GM19328 (cell line): ENCODE results near the gene PJA1.

ENCODE experiments used
- ATAC-seq: cut with Tn5 transposase; IDR thresholded peaks from one replicate; pipeline ENCODE4 v1.9.1; 2021; ENCODE audit warnings: mild to moderate bottlenecking, moderate library complexity; ENCODE audit not compliant: unreplicated experiment

The PJA1 gene

DNA sequence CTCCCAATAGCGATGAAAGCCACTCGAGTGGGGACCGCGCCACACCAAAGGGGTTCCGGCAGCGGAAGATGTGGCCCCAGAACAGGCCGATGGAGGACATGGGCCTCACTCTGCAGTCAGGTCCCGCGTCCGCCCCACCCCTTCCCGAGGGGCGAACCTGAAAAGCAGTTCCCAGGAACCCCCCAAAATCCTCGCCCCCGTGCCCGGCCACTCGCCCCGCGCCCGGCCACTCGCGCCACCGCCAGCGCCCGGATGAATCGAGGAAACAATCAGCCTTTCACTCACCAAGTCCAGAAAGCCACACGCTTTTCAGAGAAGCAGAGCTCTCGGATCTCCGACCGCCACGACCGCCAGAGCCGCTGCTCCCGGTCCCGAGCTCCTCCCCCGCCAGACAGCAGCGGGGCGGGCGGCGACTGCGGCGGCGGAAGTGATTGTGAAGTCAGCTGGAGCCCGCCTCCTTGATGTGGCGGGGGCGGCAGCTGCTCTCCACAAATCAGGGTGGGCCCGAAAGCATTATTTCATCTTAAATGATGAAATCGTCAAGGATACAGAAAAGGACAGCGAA, at the start of gene PJA1:
Gene PJA1, minus strand, starts transcription at position 367 of the 565 bp plus-strand sequence. CDS start 2,380 bp downstream, outside the sequence.
- peak; percentile 90 for ATAC-seq

DNA sequence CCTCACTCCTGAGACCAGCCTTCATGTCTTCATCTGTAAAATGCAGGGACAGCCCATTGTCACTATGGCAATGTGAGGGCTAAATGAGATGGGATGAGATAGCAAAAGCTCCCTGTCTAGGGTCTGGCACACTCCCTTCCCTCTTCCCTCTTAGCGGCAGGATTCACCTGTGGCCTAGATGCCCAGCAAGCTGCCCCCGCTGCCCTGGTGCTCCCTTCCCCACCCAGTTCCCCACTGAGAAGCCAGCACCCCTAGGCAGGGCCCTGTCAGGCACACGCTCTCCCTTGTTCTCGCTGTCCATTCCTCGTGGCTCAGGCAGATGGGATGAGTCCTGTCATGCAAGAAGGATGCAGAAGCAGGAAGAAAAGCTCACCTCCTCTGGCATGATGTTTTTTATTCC, 49.2 kb upstream of the PJA1 start:
- ATAC-seq: no peak

GRCh38 chrX:69211701-69212100, 46.4 kb upstream of the PJA1 start:
- no peak for ATAC-seq

GRCh38 chrX:69210581-69210980, 45.3 kb upstream of the PJA1 start:
- ATAC-seq: no peak

DNA sequence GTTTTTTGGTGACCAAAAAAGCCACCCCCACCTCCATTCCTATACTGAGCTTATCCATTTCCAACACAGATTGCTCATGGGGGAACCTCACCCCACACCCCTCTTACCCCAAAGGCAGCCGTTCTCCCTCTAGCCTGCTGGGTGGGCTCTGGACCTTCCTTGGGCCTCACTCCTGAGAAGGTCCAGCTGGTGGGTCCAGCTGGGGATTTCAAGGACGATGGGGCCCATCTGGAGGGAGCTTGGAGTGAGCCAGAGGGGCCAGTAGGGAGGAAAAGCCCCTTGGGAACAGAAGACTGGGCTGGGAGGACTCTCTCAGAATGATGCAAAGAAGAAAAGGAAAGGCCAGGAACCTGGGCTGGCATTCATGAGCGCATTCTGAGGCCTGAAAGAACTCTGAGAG, 42.0 kb upstream of the PJA1 start:
- no peak for ATAC-seq

DNA sequence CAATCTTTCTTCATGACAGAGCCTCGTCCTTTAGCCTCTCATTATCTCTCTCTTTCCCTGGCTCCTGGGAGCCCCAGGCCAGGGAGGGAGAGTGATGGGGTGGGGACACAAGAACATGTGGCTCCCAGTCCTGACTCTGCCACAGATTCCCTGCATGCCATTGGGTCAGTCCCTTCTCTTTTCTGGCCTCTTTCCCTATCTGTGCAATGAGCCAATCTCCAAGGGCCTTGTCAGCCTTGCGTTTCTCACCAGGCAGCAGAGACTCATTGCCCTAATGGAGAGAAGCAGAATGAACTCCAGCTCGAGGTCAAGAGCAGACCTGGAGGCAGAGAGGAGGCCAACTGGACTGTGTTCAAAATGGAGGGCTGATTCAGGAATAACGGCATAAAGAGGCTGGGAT, 38.4 kb upstream of the PJA1 start:
- no peak for ATAC-seq

DNA sequence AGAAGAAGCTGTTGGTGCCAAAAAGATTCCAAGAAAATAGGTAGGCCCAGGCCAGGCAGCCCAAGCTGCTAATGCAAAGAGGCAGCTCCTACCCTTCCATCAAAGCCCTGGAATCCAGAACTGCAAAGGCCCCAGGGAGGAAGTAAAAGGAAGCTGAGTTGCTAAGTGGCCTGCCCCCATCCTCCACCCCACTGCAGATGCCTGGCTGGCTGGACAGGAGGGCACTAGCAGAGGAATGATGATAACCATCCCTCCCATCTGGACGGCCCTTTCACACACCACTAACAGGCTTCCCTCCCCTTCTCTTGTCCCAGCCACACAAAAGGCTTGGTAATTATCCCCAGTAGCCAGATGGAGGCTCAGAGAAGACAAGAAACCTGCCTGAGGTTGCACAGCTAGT, 32.4 kb upstream of the PJA1 start:
- no peak for ATAC-seq

GRCh38 chrX:69196666-69197065, 31.4 kb upstream of the PJA1 start:
- ATAC-seq: no peak

GRCh38 chrX:69195810-69196209, 30.6 kb upstream of the PJA1 start:
- no peak for ATAC-seq

- no peak for ATAC-seq
These were observed 29.9 kb upstream of the PJA1 start for GRCh38 chrX:69195192-69195591.

DNA sequence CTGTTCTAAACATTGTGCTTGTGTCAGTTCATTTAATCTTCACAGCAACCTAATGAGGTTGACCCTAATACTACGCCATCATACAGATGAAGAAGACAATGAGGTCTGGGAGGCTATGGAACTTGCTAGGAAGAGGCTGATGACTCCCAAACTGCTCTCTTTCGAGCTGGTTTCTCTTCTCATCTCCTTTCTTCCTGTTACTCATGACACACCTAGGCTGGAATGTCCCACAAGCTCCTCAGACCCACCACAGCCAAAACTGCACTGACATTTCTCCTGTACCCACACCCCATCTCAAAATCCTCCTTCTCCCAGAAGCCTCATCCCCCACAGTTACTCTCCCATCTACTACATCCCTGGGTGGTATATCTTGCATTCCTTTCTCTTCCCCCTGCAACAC, 27.4 kb upstream of the PJA1 start:
- ATAC-seq: no peak

DNA sequence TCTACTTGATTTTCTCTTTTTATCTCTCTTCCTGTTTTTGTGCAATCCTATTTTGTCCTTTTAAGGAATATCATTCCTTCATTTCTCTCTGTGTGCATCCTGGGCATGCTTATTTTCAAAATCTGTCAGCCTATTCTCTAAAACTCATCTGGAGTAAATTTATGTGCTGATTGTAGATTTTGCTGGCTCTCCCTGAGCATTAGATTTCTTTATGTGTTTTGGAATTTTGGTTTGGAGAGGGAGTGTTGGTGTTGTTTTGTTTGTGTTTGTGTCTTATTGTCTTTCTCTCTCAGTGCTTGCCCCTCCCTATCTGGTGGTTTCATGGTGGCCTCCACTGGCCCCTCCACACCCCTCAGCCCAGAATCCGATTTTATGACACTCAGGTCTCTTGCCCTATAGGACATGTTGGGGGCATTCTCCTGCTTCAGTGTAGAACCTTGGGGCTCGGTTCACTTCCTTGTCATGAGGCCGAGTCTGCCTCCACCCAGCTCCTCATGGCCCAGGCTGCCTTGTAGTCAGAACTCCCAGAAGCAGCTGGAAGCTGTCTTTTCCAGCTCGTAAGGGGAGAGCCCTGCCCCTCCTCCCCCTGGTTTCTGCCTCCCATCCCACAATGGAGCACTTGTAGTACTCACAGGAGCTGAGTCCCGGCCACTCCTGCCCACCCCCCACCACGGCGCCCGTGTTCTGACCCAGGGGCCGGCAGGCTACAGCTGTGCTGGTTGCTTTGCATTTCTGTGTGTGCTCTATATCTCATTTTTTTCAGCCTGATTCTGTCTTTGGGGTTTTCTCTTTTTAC, 24.5 kb upstream of the PJA1 start:
- no peak for ATAC-seq

- ATAC-seq: no peak
These were observed 21.4 kb upstream of the PJA1 start for GRCh38 chrX:69186651-69187050.

DNA sequence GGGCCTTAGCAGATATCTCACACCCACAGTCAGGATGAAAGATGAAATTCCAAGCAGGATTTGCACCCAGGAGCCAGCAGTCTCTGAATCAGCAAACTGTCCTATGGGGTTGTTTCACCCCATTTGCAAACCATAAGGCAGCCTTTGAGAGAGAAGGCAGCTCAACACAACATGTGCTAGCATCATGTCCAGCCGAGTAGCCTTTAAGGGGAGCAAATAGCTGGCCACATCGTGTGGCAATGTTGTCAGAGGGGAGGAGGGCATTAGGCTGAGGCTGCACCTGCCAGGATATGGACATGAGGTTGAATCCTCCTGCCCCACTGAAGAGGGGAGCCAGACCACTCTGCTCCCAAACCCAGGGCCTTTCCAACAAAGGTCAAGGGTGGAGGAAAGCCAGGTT, 20.6 kb upstream of the PJA1 start:
- ATAC-seq: no peak

- no peak for ATAC-seq
These were observed 19.9 kb upstream of the PJA1 start for GRCh38 chrX:69185141-69185540.

GRCh38 chrX:69182818-69183380, 17.6 kb upstream of the PJA1 start:
- ATAC-seq: no peak

- ATAC-seq: no peak
These were observed 14.2 kb upstream of the PJA1 start for GRCh38 chrX:69179380-69179911.

- ATAC-seq: no peak
These were observed 13.3 kb upstream of the PJA1 start for GRCh38 chrX:69178592-69178991.

DNA sequence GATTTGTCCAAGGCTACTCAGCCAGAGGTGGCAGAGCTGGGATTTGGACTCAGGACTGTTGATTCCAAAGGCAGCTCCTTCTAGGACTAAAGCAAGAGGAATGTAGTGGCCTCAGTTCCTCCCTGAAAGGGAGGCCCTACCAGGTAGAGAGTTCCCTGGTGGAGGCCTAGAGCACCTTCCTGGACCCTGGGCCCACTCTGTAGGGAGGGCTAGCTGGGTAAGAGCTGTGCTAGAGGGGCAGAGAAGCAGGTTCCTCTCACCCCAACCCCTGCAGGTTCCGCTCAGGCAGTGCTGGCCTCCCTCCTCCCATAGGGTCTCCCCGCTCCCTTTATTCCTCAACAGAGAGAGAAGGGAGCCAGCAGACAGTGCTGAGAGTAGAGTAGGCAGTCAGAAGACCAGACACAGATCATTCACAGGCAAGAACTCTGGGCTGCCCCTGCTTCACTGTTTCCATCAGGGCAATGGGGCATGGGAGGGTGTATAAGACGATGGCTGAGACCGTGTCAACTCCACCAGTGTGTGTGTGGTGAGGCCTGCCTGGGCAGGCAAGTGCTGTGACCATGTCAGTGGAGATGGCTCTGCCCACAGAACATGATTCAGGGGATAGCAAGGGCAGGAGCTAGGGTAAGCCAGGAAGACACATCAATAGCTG, 12.4 kb upstream of the PJA1 start:
- ATAC-seq: no peak

GRCh38 chrX:69176053-69176452, 10.8 kb upstream of the PJA1 start:
- ATAC-seq: no peak

GRCh38 chrX:69173906-69174305, 8.7 kb upstream of the PJA1 start:
- ATAC-seq: no peak

DNA sequence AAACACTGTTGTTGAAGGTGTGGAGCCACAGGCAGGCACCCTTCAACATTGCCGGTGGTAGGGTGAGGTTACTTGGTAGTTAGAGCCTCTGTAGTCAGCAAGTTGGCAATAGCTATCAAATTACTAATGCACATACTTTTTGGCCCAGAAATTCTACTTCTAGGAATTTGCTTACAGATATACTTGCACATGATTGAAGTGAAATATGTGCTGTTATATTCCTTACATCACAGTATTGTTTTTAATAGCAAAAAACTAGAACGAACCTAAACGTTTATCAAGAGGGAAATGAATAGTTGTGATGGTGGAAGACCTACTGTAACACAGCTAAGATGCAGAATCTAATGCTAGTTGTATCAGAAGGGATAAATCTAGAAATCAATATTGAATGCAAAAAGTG, 7.7 kb upstream of the PJA1 start:
- no peak for ATAC-seq
